Inferior parietal cortex (tissue), 1 donor: ENCODE data around the gene TPCN2.

ENCODE experiments used
- DNase-seq: peaks from one replicate; pipeline ENCODE4 v3.0.0-alpha.2; 2016; ENCODE audit errors: extremely low spot score

TPCN2 gene

GRCh38 chr11:69165775-69166174, 117.0 kb downstream of the TPCN2 start:
- no peak for DNase-seq

GRCh38 chr11:69166218-69167115, 117.7 kb downstream of the TPCN2 start:
- DNase-seq: no peak

GRCh38 chr11:69167130-69167915, 118.6 kb downstream of the TPCN2 start:
- DNase-seq: no peak

- no peak for DNase-seq
Observed at GRCh38 chr11:69167916-69168691, 119.4 kb downstream of the TPCN2 start.

- no peak for DNase-seq
Observed at GRCh38 chr11:69169479-69169878, 120.7 kb downstream of the TPCN2 start.

- DNase-seq: no peak
Observed at GRCh38 chr11:69170704-69171103, 122.0 kb downstream of the TPCN2 start.

GRCh38 chr11:69171476-69172240, 122.9 kb downstream of the TPCN2 start:
- DNase-seq: no peak

- no peak for DNase-seq
Observed at GRCh38 chr11:69172674-69173073, 123.9 kb downstream of the TPCN2 start.

- no peak for DNase-seq
Observed at GRCh38 chr11:69173331-69173730, 124.6 kb downstream of the TPCN2 start.

- DNase-seq: no peak
Observed at GRCh38 chr11:69173925-69174581, 125.3 kb downstream of the TPCN2 start.

- no peak for DNase-seq
Observed at GRCh38 chr11:69174841-69175240, 126.1 kb downstream of the TPCN2 start.

- no peak for DNase-seq
Observed at GRCh38 chr11:69178819-69179482, 130.2 kb downstream of the TPCN2 start.

GRCh38 chr11:69180226-69180625, 131.5 kb downstream of the TPCN2 start:
- DNase-seq: no peak

- no peak for DNase-seq
Observed at GRCh38 chr11:69180726-69181125, 132.0 kb downstream of the TPCN2 start.

GRCh38 chr11:69183613-69184012, 134.9 kb downstream of the TPCN2 start:
- DNase-seq: no peak
